Panc1 (cell line): ENCODE data around the gene SGMS1.

Experiments
- CTCF ChIP-seq: fragments of 450-650 bp; IDR thresholded peaks from 2 replicates; pipeline ENCODE4 v1.5.1; 2017; ENCODE audit warnings: mild to moderate bottlenecking
- POLR2AphosphoS5 ChIP-seq: IDR thresholded peaks from 2 replicates; pipeline ENCODE4 v1.6.1; 2012; ENCODE audit warnings: mild to moderate bottlenecking, low read depth, low read length, moderate library complexity

- TF ChIP-seq CTCF (no peak), POLR2AphosphoS5 (no peak)
Measured at GRCh38 chr10:50470345-50470744, 153.4 kb downstream of the SGMS1 start.
